HepG2 (cell line): Measurements from ENCODE around the gene DNMT3B. TPM values are rescaled to one million over a fixed set of nuclear protein-coding genes. Genes with fewer than 3 reads are reported as not detected.

Experiments
- BRD4 ChIP-seq: sonication (generic); formaldehyde crosslinking; IDR thresholded peaks from 2 replicates; pipeline ENCODE4 v1.4.0; 2020; ENCODE audit warnings: missing genetic modification reagents
- CREB3 ChIP-seq: sonication (generic); formaldehyde crosslinking; IDR thresholded peaks from 2 replicates; pipeline ENCODE4 v1.5.0; 2020; ENCODE audit warnings: missing genetic modification reagents
- DMTF1 ChIP-seq: sonication (generic); formaldehyde crosslinking; IDR thresholded peaks from 2 replicates; pipeline ENCODE4 v1.4.0; 2020; ENCODE audit warnings: mild to moderate bottlenecking, missing genetic modification reagents
- FOXO4 ChIP-seq: sonication (generic); formaldehyde crosslinking; conservative IDR thresholded peaks from 2 replicates; pipeline ENCODE4 v1.8.1; 2023; ENCODE audit warnings: missing genetic modification reagents
- HNRNPUL1 ChIP-seq: fragments of 200-400 bp; formaldehyde crosslinking; IDR thresholded peaks from 2 replicates; pipeline ENCODE4 v1.6.1; 2017; ENCODE audit warnings: low read depth, mild to moderate bottlenecking, low read length, moderate library complexity
- HOXA3 ChIP-seq: sonication (generic); formaldehyde crosslinking; IDR thresholded peaks from 2 replicates; pipeline ENCODE4 v1.5.0; 2020; ENCODE audit warnings: missing genetic modification reagents
- IRF9 ChIP-seq: sonication (generic); formaldehyde crosslinking; IDR thresholded peaks from 2 replicates; pipeline ENCODE4 v1.8.0; 2022; ENCODE audit warnings: missing genetic modification reagents, mild to moderate bottlenecking, borderline replicate concordance
- IRX3 ChIP-seq: sonication (generic); formaldehyde crosslinking; IDR thresholded peaks from 2 replicates; pipeline ENCODE4 v1.8.1; 2023; ENCODE audit warnings: mild to moderate bottlenecking, low read depth, missing genetic modification reagents, borderline replicate concordance
- KLF6 ChIP-seq: IDR thresholded peaks from 2 replicates; pipeline ENCODE4 v1.8.0; 2016; ENCODE audit warnings: missing biosample characterization, missing genetic modification reagents
- MAFG ChIP-seq: sonication (generic); formaldehyde crosslinking; IDR thresholded peaks from 2 replicates; pipeline ENCODE4 v1.5.1; 2020; ENCODE audit warnings: mild to moderate bottlenecking, missing genetic modification reagents
- MATR3 ChIP-seq: sonication (generic); formaldehyde crosslinking; IDR thresholded peaks from 2 replicates; pipeline ENCODE4 v1.4.0; 2020; ENCODE audit warnings: missing genetic modification reagents
- RNF2 ChIP-seq: fragments of 450-650 bp; conservative IDR thresholded peaks from 2 replicates; pipeline ENCODE4 v1.6.1; 2016; ENCODE audit warnings: low read depth
- SRY ChIP-seq: sonication (generic); formaldehyde crosslinking; IDR thresholded peaks from 2 replicates; pipeline ENCODE4 v1.8.0; 2022; ENCODE audit warnings: mild to moderate bottlenecking, missing genetic modification reagents
- TGIF2 ChIP-seq: IDR thresholded peaks from 2 replicates; pipeline ENCODE4 v1.6.1; 2016; ENCODE audit warnings: control low read depth, missing compliant biosample characterization
- ZBTB33 ChIP-seq: sonication (generic); formaldehyde crosslinking; IDR thresholded peaks from 2 replicates; pipeline ENCODE4 v1.4.0; 2020; ENCODE audit warnings: missing genetic modification reagents
- ZBTB43 ChIP-seq: sonication (generic); formaldehyde crosslinking; conservative IDR thresholded peaks from 2 replicates; pipeline ENCODE4 v1.4.0; 2020; ENCODE audit warnings: missing genetic modification reagents
- ZFYVE20 ChIP-seq: sonication (generic); formaldehyde crosslinking; IDR thresholded peaks from 2 replicates; pipeline ENCODE4 v1.8.0; 2023; ENCODE audit warnings: low read depth, mild to moderate bottlenecking, moderate library complexity, missing genetic modification reagents, borderline replicate concordance
- ZMYM4 ChIP-seq: sonication (generic); formaldehyde crosslinking; IDR thresholded peaks from 2 replicates; pipeline ENCODE4 v1.8.1; 2023; ENCODE audit warnings: mild to moderate bottlenecking, missing genetic modification reagents
- ZNF180 ChIP-seq: sonication (generic); formaldehyde crosslinking; IDR thresholded peaks from 2 replicates; pipeline ENCODE4 v1.4.0; 2020; ENCODE audit warnings: low read depth, missing genetic modification reagents, borderline replicate concordance
- ZNF563 ChIP-seq: sonication (generic); formaldehyde crosslinking; IDR thresholded peaks from 2 replicates; pipeline ENCODE4 v1.8.0; 2022; ENCODE audit warnings: mild to moderate bottlenecking, moderate library complexity, missing genetic modification reagents
- polyA plus RNA-seq, 8 experiments: library from polyadenylated mRNA; depleted of rRNA in 3 of 8; stranded (reverse) in 7 of 8; unstranded in 1 of 8; fragments of >200 nt; fragmentation: Illumina TruSeq in 4 of 8; extraction: Trizol in 4 of 8; gene quantifications; 2 replicates each; pipeline versions ENCODE4 v1.2.1 to v1.2.3, GENCODE V29; 2011 to 2016; ENCODE audit warnings: low read depth in 4 of 8, missing spikeins in 1 of 8, mixed read lengths in 1 of 8; ENCODE audit not compliant: insufficient read depth in 1 of 8
- total RNA-seq, 5 experiments: library from RNA; depleted of rRNA; stranded (reverse); fragments of >200 nt; fragmentation: Illumina TruSeq; extraction: Trizol; gene quantifications; 2 replicates each; pipeline ENCODE4 v1.2.3, GENCODE V29; 2016; ENCODE audit warnings: low read depth in 1 of 5

DNMT3B gene
- total and polyA plus RNA-seq, 2 of the 13 experiments (the other 11 are each of a cell fraction or from before 2014, with no cell fraction given) = 3.8 to 13.9 TPM

- TF ChIP-seq ZBTB33 (no peak), ZNF180 (CRISPR knock-in tag) (peak; percentile 64; the same call in 1 of the 2 replicates), MATR3 (no peak), IRX3 (peak; percentile 82; the same call in 1 of the 2 replicates), TGIF2 (CRISPR knock-in tag) (peak; percentile 78), SRY (CRISPR knock-in tag) (peak; percentile 1; the same call in 1 of the 2 replicates), HOXA3 (peak; percentile 24; the same call in 1 of the 2 replicates), ZFYVE20 (peak; percentile 40; the same call in 1 of the 2 replicates), ZBTB43 (CRISPR knock-in tag) (no peak), KLF6 (0 out of 2 replicates have a peak, but pooled peaks have one; percentile 66), HNRNPUL1 (no peak), ZMYM4 (CRISPR knock-in tag) (0 out of 2 replicates have a peak, but pooled peaks have one; percentile 26), RNF2 (no peak), CREB3 (CRISPR knock-in tag) (no peak), IRF9 (CRISPR knock-in tag) (peak; percentile 59; the same call in 1 of the 2 replicates), ZNF563 (CRISPR knock-in tag) (0 out of 2 replicates have a peak, but pooled peaks have one; percentile 24), MAFG (CRISPR knock-in tag) (no peak), DMTF1 (no peak), BRD4 (peak; percentile 73), FOXO4 (0 out of 2 replicates have a peak, but pooled peaks have one; percentile 86)
Measured at GRCh38 chr20:32763202-32764004, 1.2 kb downstream of the DNMT3B start (continued).
